Lung (tissue), 12 donors: ENCODE data around the gene SLC9A9. TPM values are rescaled to one million over a fixed set of nuclear protein-coding genes. Genes with fewer than 3 reads are reported as not detected.
"Not testable (repeated sequence)": the region's sequence is repeated elsewhere in the genome, so short reads cannot be mapped to it uniquely, and the experiment has no call there.

Source experiments
- ATAC-seq: fragments of 200-7000 bp; cut with Tn5 transposase; one replicate; pipeline ENCODE4 v1.9.1; 2020; ENCODE audit warnings: moderate number of reproducible peaks; ENCODE audit not compliant: insufficient read depth, low FRiP score
- DNase-seq, 3 donors: peaks; one replicate each; pipeline ENCODE4 v3.0.0-alpha.2; 2013 to 2017
- H3K27ac ChIP-seq, 2 donors: one replicate each; pipeline ENCODE4 v1.5.1; 2013; ENCODE audit warnings: mild to moderate bottlenecking in 2 of 2, moderate library complexity in 2 of 2, control low read depth in 1 of 2, inconsistent platforms in 1 of 2, low read depth in 1 of 2, low read length in 1 of 2
- H3K27me3 ChIP-seq, 3 donors: one replicate each; pipeline ENCODE4 v1.5.1; 2013; ENCODE audit warnings: low read length in 2 of 3; ENCODE audit not compliant: control insufficient read depth in 3 of 3, insufficient read depth in 3 of 3
- H3K36me3 ChIP-seq, 4 donors: one replicate each; pipeline ENCODE4 v1.5.1; 2013; ENCODE audit warnings: low read length in 4 of 4, mild to moderate bottlenecking in 1 of 4, moderate library complexity in 1 of 4; ENCODE audit not compliant: control insufficient read depth in 4 of 4, insufficient read depth in 4 of 4
- H3K4me1 ChIP-seq, 5 donors: one replicate each; pipeline ENCODE4 v1.5.1; 2013; ENCODE audit warnings: low read length in 5 of 5, mild to moderate bottlenecking in 2 of 5, moderate library complexity in 1 of 5; ENCODE audit not compliant: control insufficient read depth in 5 of 5, insufficient read depth in 5 of 5
- H3K4me3 ChIP-seq: one replicate; pipeline ENCODE4 v1.5.1; 2013; ENCODE audit warnings: mild to moderate bottlenecking, control low read depth, moderate library complexity
- H3K9ac ChIP-seq, 2 donors: one replicate each; pipeline ENCODE4 v1.5.1; 2013; ENCODE audit warnings: low read length in 2 of 2, control low read depth in 1 of 2; ENCODE audit not compliant: insufficient read depth in 1 of 2
- H3K9me3 ChIP-seq, 4 donors: one replicate each; pipeline ENCODE4 v1.5.1; 2013; ENCODE audit warnings: low read length in 3 of 4, mild to moderate bottlenecking in 1 of 4, moderate library complexity in 1 of 4; ENCODE audit not compliant: control insufficient read depth in 4 of 4, insufficient read depth in 3 of 4
- WGBS, 2 donors: extraction: QIAGEN DNeasy Blood & Tissue Kit; methylation state at CpG; one replicate each; pipeline ENCODE4 v1.1.7; 2013; 5-methylcytosine and 5-hydroxymethylcytosine counted together
- polyA plus RNA-seq, 2 donors: library from polyadenylated mRNA; stranded (reverse); fragments of 200-250 nt; gene quantifications; one replicate each; pipeline ENCODE4 v1.2.1, GENCODE V29; 2013
- total RNA-seq, 2 donors: library from RNA; depleted of rRNA in 1 of 2; stranded (reverse); fragments of >200 nt in 1 of 2; gene quantifications; one replicate each; pipeline ENCODE4 v1.2.1, GENCODE V29; 2014 to 2021
- TF ChIP-seq, protein P1 (sequence below): IDR thresholded peaks from 2 replicates; pipeline ENCODE4 v1.5.1; 2012; ENCODE audit warnings: mild to moderate bottlenecking; ENCODE audit errors: control extremely low read depth, extremely low read depth
- donor health status: control.
- donor health status: control.
- donor health status: Bipolar disorder and iron deficiency.
- donor health status: healthy.
- donor health status: DM: yes; HTN: yes; CAD: no.

SLC9A9 gene
- total and polyA plus RNA-seq, 4 donors, result 2.2 to 66.3 (median 8.2) TPM

- DNase-seq, result peak in 1 of 3 donors; percentile 34
- no peak overlapping the region for H3K4me3 ChIP-seq
- H3K36me3 ChIP-seq, result no peaks in the 10 kb centered on the region
- no peak overlapping the region for H3K9ac ChIP-seq
- TF ChIP-seq, protein P1, sequence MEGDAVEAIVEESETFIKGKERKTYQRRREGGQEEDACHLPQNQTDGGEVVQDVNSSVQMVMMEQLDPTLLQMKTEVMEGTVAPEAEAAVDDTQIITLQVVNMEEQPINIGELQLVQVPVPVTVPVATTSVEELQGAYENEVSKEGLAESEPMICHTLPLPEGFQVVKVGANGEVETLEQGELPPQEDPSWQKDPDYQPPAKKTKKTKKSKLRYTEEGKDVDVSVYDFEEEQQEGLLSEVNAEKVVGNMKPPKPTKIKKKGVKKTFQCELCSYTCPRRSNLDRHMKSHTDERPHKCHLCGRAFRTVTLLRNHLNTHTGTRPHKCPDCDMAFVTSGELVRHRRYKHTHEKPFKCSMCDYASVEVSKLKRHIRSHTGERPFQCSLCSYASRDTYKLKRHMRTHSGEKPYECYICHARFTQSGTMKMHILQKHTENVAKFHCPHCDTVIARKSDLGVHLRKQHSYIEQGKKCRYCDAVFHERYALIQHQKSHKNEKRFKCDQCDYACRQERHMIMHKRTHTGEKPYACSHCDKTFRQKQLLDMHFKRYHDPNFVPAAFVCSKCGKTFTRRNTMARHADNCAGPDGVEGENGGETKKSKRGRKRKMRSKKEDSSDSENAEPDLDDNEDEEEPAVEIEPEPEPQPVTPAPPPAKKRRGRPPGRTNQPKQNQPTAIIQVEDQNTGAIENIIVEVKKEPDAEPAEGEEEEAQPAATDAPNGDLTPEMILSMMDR, result no peak
- no peak overlapping the region for H3K27ac ChIP-seq
- no peak for ATAC-seq
- peaks cover 0 to 8% (median 4%) of the 10 kb centered on the region in 5 donors for H3K4me1 ChIP-seq
- 71 to 83% methylated on average over 3 of the region's 3 CpGs for WGBS, 2 donors
- no peaks in the 10 kb centered on the region for H3K27me3 ChIP-seq
- peaks cover 0 to 3% (median 0%) of the 10 kb centered on the region in 4 donors for H3K9me3 ChIP-seq
Observed at GRCh38 chr3:143699424-143699823, 148.8 kb downstream of the SLC9A9 start.

- no peaks in the 10 kb centered on the region for H3K27me3 ChIP-seq
- 48 to 69% methylated on average over 3 of the region's 3 CpGs for WGBS, 2 donors
- ATAC-seq, result no peak
- TF ChIP-seq, protein P1, result no peak
- H3K4me1 ChIP-seq, result peaks cover 0 to 8% (median 4%) of the 10 kb centered on the region in 5 donors
- no peak overlapping the region for H3K27ac ChIP-seq
- peaks cover 0 to 3% (median 0%) of the 10 kb centered on the region in 4 donors for H3K9me3 ChIP-seq
- H3K4me3 ChIP-seq, result no peak overlapping the region
- H3K36me3 ChIP-seq, result no peaks in the 10 kb centered on the region
- peak in 1 of 3 donors; percentile 33 for DNase-seq
- no peak overlapping the region for H3K9ac ChIP-seq
Observed at GRCh38 chr3:143698682-143699303, 149.5 kb downstream of the SLC9A9 start.

GRCh38 chr3:143697975-143698374, 150.3 kb downstream of the SLC9A9 start:
- Histone ChIP-seq H3K4me3 (no peak overlapping the region), H3K27ac (no peak overlapping the region), H3K9me3 (peaks cover 0 to 3% (median 0%) of the 10 kb centered on the region in 4 donors), H3K36me3 (no peaks in the 10 kb centered on the region), H3K9ac (no peak overlapping the region), H3K4me1 (peaks cover 0 to 8% (median 4%) of the 10 kb centered on the region in 5 donors), H3K27me3 (no peaks in the 10 kb centered on the region)
- 83 to 88% methylated on average over 4 of the region's 4 CpGs for WGBS, 2 donors
- no peak for ATAC-seq
- no peak for DNase-seq
- TF ChIP-seq, protein P1, result no peak

- not testable (repeated sequence) for H3K27ac ChIP-seq, DNase-seq, H3K27me3 ChIP-seq, H3K36me3 ChIP-seq, H3K4me3 ChIP-seq, ATAC-seq, H3K9me3 ChIP-seq, H3K4me1 ChIP-seq, H3K9ac ChIP-seq
- 83 to 92% methylated on average over 2 of the region's 2 CpGs for WGBS, 2 donors
Observed at GRCh38 chr3:143695333-143695732, 152.9 kb downstream of the SLC9A9 start.
